Upper lobe of right lung (tissue), 1 donor: ENCODE measurements around the gene ARHGEF28. TPM values are rescaled to one million over a fixed set of nuclear protein-coding genes. Genes with fewer than 3 reads are reported as not detected.

Experiments used
- ATAC-seq: fragments of 200-7000 bp; cut with Tn5 transposase; one replicate; pipeline ENCODE4 v1.9.1; 2020; ENCODE audit warnings: mild to moderate bottlenecking, moderate library complexity
- DNase-seq: peaks from one replicate; pipeline ENCODE4 v3.0.0-alpha.2; 2020
- H3K27ac ChIP-seq: fragments of 200-600 bp; one replicate; pipeline ENCODE4 v1.8.0; 2022
- H3K27me3 ChIP-seq: fragments of 200-600 bp; one replicate; pipeline ENCODE4 v1.8.0; 2022; ENCODE audit warnings: mild to moderate bottlenecking
- H3K36me3 ChIP-seq: fragments of 200-600 bp; one replicate; pipeline ENCODE4 v1.8.0; 2022
- H3K4me1 ChIP-seq: fragments of 200-600 bp; one replicate; pipeline ENCODE4 v1.8.0; 2022
- H3K4me3 ChIP-seq: fragments of 200-600 bp; one replicate; pipeline ENCODE4 v1.8.0; 2022; ENCODE audit warnings: mild to moderate bottlenecking
- H3K9me3 ChIP-seq: fragments of 200-600 bp; one replicate; pipeline ENCODE4 v1.8.0; 2022
- intact Hi-C: fragments of 100-400 bp; cut with DNase I; formaldehyde crosslinking; loops from one replicate; pipeline ENCODE4 v1.11.0; 2022
- total RNA-seq: library from RNA; stranded (reverse); fragmentation: NEBNext Ultra II Directional; extraction: Animal tissue kit (Norgen Biotek cat#: 25700); gene quantifications from one replicate; pipeline ENCODE4 v1.2.1, GENCODE V29; 2021
- TF ChIP-seq, protein P1 (sequence below): fragments of 200-600 bp; IDR thresholded peaks from one replicate; pipeline ENCODE4 v1.8.0; 2022; ENCODE audit warnings: antibody characterized with exemption
- donor health status: DM: no; HTN: yes; CAD: no; lungs with severe emphysema.

Gene ARHGEF28
- total RNA-seq, 1 donor from 2014 or later: 22.3 TPM

DNA sequence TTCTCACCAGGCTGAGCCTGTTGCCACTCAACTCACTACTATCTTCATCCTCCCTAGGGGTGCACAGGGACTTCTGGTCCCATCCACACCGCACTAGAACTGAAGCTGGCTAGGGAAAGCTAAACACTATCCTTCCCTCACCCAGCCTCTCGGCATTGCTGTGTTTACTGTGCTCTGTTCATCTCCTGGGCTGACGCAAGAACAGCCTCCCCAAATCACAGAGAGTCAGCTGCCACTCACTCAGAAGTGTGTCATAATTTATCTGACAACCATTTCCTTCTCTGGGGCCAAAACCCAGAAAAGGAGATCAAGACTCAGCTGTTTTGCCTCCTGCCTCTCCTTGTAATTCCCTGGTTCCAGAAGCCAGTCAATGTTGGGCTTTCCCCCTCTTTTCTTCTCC lies 92.8 kb downstream of the ARHGEF28 start:
- DNase-seq (no peak), ATAC-seq (no peak)
- intact Hi-C loops: no loop called here
- H3K27ac ChIP-seq: no peak overlapping the region
- H3K27me3 ChIP-seq: no peaks in the 10 kb centered on the region
- H3K4me3 ChIP-seq: no peak overlapping the region
- H3K9me3 ChIP-seq: no peaks in the 10 kb centered on the region
- no peaks in the 10 kb centered on the region for H3K36me3 ChIP-seq
- H3K4me1 ChIP-seq: no peaks in the 10 kb centered on the region
- TF ChIP-seq, protein P1, sequence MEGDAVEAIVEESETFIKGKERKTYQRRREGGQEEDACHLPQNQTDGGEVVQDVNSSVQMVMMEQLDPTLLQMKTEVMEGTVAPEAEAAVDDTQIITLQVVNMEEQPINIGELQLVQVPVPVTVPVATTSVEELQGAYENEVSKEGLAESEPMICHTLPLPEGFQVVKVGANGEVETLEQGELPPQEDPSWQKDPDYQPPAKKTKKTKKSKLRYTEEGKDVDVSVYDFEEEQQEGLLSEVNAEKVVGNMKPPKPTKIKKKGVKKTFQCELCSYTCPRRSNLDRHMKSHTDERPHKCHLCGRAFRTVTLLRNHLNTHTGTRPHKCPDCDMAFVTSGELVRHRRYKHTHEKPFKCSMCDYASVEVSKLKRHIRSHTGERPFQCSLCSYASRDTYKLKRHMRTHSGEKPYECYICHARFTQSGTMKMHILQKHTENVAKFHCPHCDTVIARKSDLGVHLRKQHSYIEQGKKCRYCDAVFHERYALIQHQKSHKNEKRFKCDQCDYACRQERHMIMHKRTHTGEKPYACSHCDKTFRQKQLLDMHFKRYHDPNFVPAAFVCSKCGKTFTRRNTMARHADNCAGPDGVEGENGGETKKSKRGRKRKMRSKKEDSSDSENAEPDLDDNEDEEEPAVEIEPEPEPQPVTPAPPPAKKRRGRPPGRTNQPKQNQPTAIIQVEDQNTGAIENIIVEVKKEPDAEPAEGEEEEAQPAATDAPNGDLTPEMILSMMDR: no peak

DNA sequence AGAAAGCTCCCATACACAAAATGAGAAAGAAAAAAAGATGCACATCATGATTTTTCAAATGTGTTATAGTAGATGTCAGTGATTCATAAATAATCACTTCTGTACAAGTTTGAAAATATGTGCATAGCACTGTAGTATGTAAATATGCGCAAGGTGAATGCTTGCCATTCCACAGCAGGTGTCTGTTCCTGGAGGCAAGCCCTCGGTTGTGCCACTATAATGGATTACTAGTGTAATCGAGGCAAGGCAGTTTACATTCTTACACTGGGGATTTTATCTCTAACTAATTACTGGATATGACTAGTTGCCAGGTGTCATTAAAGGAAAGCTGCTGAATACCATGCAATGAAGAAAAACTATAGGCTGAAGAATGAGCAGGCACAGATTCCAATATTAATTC lies 93.6 kb downstream of the ARHGEF28 start:
- ATAC-seq: no peak
- Histone ChIP-seq H3K4me1 (no peaks in the 10 kb centered on the region), H3K27ac (no peak overlapping the region), H3K9me3 (no peaks in the 10 kb centered on the region), H3K4me3 (no peak overlapping the region), H3K27me3 (no peaks in the 10 kb centered on the region), H3K36me3 (no peaks in the 10 kb centered on the region)
- TF ChIP-seq, protein P1: no peak
- intact Hi-C loops: no loop called here
- no peak for DNase-seq

DNA sequence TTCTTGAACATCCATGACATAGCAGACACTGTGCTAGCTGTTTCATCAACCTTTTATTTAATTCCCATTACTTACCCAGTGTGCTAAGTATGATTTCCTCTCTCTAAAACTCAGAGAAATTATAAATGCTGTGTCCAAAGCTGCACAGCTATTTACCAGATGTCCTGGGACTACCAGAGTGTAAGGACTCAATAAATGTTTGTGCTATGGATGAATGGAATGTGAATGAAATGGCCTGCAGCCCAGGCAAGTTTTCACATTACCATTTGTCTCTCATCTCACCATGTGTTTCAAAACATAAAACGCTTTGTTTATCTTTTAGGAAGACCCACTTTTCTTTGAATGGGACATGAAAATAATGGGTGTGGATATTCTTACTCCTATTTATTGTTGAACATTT lies 96.2 kb downstream of the ARHGEF28 start:
- Histone ChIP-seq H3K27ac (no peak overlapping the region), H3K4me1 (no peaks in the 10 kb centered on the region), H3K27me3 (no peaks in the 10 kb centered on the region), H3K4me3 (no peak overlapping the region), H3K36me3 (no peaks in the 10 kb centered on the region), H3K9me3 (no peaks in the 10 kb centered on the region)
- TF ChIP-seq, protein P1: no peak
- no peak for DNase-seq
- intact Hi-C loops: no loop called here
- ATAC-seq: no peak

DNA sequence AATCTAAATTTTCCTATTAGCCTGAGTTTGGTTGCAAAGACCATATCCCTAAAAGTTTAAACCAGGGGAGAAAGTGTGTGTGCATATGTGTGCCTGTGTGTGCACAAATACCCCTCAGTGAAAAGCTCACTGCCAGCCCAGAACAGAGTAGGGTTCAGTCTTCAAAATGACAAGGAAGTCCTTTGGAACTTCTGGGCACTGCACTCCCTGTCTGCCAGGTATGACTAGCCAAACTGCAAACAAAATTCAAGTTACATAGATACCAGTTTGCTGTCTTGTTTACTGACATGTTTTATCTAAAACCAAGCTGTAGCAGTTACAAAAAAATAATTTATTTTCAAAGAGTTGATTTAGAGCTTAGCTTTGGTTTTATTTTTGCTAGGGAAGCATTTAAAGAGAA lies 100.1 kb downstream of the ARHGEF28 start:
- intact Hi-C loops: no loop called here
- H3K27me3 ChIP-seq: no peaks in the 10 kb centered on the region
- H3K4me3 ChIP-seq: no peak overlapping the region
- no peak overlapping the region for H3K27ac ChIP-seq
- TF ChIP-seq, protein P1: no peak
- H3K4me1 ChIP-seq: no peaks in the 10 kb centered on the region
- DNase-seq: no peak
- no peaks in the 10 kb centered on the region for H3K36me3 ChIP-seq
- no peak for ATAC-seq
- no peaks in the 10 kb centered on the region for H3K9me3 ChIP-seq

DNA sequence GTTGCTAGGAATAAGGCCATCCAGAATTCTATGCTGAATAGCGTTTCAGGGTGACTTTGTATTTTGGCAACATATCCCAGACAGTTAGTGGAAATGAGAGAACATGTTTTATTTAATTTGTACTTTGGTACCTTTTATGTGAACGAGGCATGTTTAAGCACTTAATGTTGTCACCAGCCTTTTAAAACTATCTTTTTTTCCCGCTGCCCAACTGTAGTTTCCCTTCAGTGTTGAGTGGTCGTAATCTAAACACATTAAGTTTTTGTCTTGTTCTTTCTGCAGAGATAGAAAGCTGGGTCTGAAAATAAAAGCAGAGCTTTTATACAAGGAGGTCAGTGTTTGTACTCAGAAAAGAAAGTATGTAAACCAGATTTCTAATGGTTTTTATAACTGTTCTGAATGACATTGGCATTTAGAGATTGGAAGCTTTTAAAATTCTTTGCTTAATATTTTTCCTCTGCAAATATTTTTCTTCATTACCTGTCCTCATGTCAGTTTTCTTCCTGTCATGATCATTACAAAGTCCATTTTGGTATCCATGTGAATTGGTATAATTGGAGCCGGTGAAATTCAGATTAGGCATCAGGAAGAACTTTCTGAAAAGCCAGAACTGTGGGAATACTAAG lies 100.7 kb downstream of the ARHGEF28 start:
- no peak for DNase-seq
- no peak overlapping the region for H3K4me3 ChIP-seq
- H3K36me3 ChIP-seq: no peaks in the 10 kb centered on the region
- intact Hi-C loops: no loop called here
- no peaks in the 10 kb centered on the region for H3K4me1 ChIP-seq
- H3K27ac ChIP-seq: no peak overlapping the region
- H3K27me3 ChIP-seq: no peaks in the 10 kb centered on the region
- TF ChIP-seq, protein P1: no peak
- no peaks in the 10 kb centered on the region for H3K9me3 ChIP-seq
- ATAC-seq: no peak

DNA sequence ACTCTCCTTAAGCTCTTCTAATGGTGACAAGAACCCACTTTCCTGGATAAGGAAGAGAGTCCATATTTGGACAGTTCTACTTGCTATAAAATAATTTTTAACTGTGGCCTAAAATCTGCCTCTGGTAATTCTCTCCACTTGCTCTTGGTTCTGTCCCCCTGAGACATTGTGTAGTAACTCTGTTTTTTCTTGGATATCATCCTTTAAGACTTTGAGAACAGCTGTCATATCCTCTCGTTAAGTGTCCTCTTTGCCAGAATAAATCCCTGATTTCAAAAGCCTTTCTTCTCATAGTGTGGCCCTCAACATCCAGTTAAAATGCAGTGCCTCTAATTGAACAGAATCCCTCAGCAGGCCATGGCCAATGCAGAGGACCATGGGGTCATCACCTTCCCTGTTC lies 101.5 kb downstream of the ARHGEF28 start:
- intact Hi-C loops: no loop called here
- DNase-seq (no peak), ATAC-seq (no peak)
- Histone ChIP-seq H3K4me3 (no peak overlapping the region), H3K36me3 (no peaks in the 10 kb centered on the region), H3K27ac (no peak overlapping the region), H3K4me1 (no peaks in the 10 kb centered on the region), H3K27me3 (no peaks in the 10 kb centered on the region), H3K9me3 (no peaks in the 10 kb centered on the region)
- TF ChIP-seq, protein P1: no peak
